Inferior parietal cortex (tissue), 1 donor: ENCODE measurements around the gene TIMM29.

Experiments
- DNase-seq: peaks from one replicate; pipeline ENCODE4 v3.0.0-alpha.2; 2016; ENCODE audit errors: extremely low spot score

TIMM29 gene

GRCh38 chr19:10928563-10929401 is at the start of gene TIMM29, which contains the start of gene YIPF2:
TIMM29 (plus strand) TSS chr19:10928811; CDS start chr19:10928823, 12 bp downstream.
YIPF2 (minus strand) TSS chr19:10928639; CDS start chr19:10928410, 229 bp downstream.
- peak; percentile 100 for DNase-seq

GRCh38 chr19:10881403-10882107 is 47.1 kb upstream of the TIMM29 start:
- no peak for DNase-seq

- DNase-seq: no peak
Observed at GRCh38 chr19:10882108-10882457, 46.5 kb upstream of the TIMM29 start.

DNA sequence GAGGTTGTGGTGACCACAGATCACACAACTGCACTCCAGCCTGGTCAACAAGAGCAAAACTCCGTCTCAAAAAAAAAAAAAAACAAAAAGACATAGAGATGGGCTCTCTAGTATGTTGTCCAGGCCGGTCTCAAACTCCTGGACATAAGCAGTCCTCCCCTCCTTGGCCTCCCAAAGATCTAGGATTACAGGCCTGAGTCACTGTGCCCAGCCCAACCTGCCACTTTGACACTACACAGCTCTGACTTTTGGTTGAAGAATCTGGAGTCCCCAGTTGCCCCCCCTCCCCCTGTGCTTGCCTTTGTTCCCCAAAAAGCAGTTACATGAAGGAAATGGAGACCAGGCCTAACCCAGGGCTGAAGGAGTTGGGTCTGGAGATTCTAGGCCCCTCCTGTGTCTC is 44.3 kb upstream of the TIMM29 start:
- no peak for DNase-seq

- DNase-seq: no peak
Observed at GRCh38 chr19:10885201-10886169, 43.1 kb upstream of the TIMM29 start.

DNA sequence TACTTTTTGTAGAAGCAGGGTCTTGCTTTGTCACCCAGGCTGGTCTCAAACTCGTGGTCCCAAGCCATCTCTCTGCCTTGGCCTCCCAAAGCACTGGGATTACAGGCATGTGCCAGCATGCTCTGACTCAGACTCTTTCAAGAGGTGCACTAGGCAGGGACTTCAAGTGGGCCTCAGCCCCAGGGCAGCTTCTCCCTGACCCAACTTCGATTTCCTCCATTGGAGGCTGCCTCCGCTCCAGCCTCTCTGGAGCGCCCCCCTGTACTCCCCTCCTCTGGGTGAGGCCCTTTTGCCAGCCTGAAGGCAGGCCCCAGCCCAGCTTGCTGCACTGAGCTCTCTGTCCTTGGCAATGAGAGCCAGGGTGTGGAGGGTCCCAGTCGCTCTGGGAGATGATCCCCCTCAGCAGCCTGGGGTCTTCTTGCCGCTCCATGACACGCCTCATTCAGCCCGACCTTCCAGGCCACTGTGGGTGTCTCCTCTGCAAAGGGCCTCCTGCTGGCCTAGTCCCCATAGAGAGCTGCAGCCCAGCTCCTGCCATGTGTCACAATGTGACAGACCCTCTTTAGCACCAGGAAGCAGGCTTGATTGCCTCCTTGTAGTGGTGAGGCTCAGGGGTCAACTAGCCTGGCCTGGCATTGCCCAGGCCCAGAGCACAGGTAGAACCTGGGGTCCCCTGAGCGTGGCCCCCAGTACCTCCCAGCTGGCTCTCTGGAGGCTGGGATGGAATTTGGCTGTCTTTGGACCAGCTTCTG is 40.8 kb upstream of the TIMM29 start:
- no peak for DNase-seq

GRCh38 chr19:10888421-10888866 is 40.2 kb upstream of the TIMM29 start:
- DNase-seq: no peak

- DNase-seq: no peak
Observed at GRCh38 chr19:10889880-10890279, 38.7 kb upstream of the TIMM29 start.

DNA sequence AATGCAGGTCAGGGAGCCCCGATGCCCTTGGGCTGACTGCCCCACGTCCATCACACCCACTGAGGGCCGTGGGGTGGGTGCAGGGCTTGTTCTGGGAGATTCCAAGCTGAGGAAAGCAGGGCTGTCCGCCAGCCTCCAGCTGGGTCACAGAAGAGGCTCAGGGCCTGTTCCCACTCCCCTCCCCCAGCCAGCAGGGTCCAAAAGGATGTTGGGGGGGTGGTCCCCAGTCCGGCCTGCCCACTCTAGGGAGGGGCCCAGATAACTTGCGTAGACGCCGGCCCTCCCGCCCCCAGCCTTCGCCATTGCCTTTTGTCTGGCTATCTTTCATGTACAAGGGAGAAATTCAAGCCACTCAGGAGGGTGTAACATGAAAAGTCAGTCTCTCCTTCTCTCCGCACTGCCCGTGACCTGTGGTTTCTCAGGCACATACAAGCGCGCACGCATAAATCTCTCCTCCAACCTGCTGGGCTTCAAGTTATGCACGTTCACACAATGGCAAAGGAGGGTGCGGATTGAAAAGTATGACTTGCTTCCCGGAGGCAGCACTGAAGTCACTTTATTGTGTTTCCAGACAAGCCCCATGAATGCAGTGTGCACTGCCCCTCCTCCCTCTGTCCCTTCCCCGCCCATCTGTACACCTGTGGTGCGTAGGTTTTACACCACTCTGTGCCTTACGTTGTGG is 37.1 kb upstream of the TIMM29 start:
- no peak for DNase-seq

- no peak for DNase-seq
Observed at GRCh38 chr19:10892256-10892655, 36.4 kb upstream of the TIMM29 start.

- DNase-seq: no peak
Observed at GRCh38 chr19:10894911-10895213, 33.7 kb upstream of the TIMM29 start.

- DNase-seq: no peak
Observed at GRCh38 chr19:10895363-10895762, 33.2 kb upstream of the TIMM29 start.

DNA sequence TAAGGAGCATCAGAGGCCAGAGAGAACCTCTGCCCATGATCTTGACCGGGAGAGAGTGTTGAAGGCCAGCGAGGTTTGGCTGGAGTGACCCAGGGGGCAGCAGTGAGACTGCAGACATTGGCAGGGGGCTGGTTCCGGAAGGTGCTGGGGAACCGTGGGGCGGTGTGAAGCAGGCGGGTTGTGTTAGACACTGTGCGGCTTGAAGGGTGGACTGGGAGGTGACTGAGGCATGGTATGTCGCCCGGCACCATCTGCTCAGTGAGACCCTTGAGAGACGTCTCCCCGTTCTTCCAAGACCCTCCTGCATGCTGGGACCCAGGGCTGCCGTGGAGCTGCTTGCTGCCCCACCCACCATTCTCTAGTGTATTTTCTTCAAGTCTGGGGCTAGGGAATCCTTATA is 32.7 kb upstream of the TIMM29 start:
- DNase-seq: no peak

GRCh38 chr19:10896851-10897526 is 31.6 kb upstream of the TIMM29 start:
- no peak for DNase-seq

GRCh38 chr19:10898633-10899032 is 30.0 kb upstream of the TIMM29 start:
- DNase-seq: no peak

DNA sequence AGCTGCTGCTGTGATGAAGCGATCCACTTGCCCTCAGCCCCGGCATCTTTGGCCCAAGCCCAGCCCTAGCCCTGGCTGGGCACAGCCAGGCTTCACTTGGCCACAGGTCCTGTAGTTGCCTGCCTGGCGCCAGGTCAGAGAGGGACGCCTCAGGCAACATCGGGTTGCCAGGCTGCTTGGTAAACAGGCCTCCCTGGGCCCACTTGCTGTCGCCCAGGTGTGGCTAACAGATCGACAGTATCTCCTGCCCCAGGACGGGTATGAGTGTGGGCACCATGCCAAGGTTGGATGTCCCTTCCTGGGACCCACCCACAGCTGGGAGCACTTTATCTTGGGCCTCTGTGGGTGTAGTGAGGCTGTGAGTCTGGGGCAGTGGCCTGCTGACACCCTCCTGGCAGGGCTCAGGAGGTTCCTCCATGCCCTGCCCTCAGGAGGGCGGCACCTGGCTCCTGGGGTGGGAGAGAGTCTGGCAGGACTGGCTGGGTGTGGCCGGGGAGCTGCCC is 29.4 kb upstream of the TIMM29 start:
- DNase-seq: no peak

DNA sequence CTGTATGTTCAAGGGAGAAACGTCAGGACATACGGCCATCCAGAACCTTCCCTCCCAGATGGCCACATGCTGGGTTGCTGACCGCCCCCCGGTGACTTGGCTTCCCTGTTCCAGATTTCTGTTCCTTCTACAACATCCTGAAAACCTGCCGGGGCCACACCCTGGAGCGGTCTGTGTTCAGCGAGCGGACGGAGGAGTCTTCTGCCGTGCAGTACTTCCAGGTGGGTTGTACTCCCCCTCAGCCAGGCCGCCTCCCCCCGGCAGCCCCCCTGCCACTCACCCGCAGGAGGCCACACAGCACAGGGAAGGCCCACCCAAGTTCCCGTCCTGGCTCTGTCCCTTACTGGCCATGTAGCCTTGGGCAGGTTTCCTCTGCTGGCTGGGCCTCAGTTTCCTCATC is 20.7 kb upstream of the TIMM29 start:
- DNase-seq: no peak

- no peak for DNase-seq
Observed at GRCh38 chr19:10908380-10908960, 20.1 kb upstream of the TIMM29 start.

DNA sequence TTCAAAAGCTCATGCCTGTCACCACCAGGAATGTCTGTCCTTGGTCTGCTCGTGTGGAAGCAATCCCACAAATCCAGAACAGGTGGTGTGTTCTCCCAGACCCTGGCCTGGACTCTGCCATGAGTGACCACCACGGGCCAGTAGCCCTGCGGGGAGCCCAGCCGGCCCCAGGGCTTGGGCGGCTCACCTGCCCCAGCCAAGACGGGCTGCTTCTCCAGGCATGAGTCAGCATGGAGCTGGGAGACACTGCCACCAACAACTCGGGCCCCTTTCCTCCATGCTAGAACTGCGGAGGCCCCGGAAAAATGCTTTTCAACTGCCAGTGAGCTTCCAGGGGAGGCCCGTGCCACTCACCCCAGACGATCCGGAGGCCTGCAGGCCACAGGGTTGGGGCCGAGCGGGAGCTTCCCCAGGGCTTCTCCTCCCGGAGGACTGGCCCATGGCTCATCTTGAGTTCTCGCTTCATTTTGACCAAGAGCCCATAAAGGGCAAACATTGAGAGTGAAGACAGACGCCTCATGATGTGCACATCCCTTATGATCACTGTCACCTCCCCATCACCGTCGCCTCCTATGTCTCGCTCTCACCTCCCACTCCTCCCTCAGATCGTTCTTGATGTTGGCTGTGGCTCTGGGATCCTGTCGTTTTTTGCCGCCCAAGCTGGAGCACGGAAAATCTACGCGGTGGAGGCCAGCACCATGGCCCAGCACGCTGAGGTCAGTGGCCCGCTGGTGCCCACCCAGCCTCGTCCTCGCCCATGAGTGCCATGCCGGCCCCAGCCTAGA is 16.8 kb upstream of the TIMM29 start:
- no peak for DNase-seq
